GM21737 (cell line): ENCODE measurements around the gene RNASE11.
"Not testable (repeated sequence)": the region's sequence is repeated elsewhere in the genome, so short reads cannot be mapped to it uniquely, and the experiment has no call there.

Source experiments
- ATAC-seq: cut with Tn5 transposase; IDR thresholded peaks from one replicate; pipeline ENCODE4 v1.9.1; 2021; ENCODE audit warnings: mild to moderate bottlenecking, moderate library complexity; ENCODE audit not compliant: unreplicated experiment

RNASE11 gene

GRCh38 chr14:20614038-20614840 lies 26.4 kb upstream of the RNASE11 start:
- ATAC-seq: peak; percentile 7

GRCh38 chr14:20613094-20614037 lies 25.6 kb upstream of the RNASE11 start:
- peak; percentile 54 for ATAC-seq

- no peak for ATAC-seq
Measured at GRCh38 chr14:20612403-20612802, 24.6 kb upstream of the RNASE11 start.

- no peak for ATAC-seq
Measured at GRCh38 chr14:20611277-20611676, 23.5 kb upstream of the RNASE11 start.

GRCh38 chr14:20610002-20610765 lies 22.4 kb upstream of the RNASE11 start:
- ATAC-seq: no peak

- ATAC-seq: peak; percentile 23
Measured at GRCh38 chr14:20609215-20610001, 21.6 kb upstream of the RNASE11 start.

- ATAC-seq: no peak
Measured at GRCh38 chr14:20608383-20609110, 20.7 kb upstream of the RNASE11 start.

- ATAC-seq: no peak
Measured at GRCh38 chr14:20607617-20608016, 19.8 kb upstream of the RNASE11 start.

- no peak for ATAC-seq
Measured at GRCh38 chr14:20606902-20607242, 19.1 kb upstream of the RNASE11 start.

- ATAC-seq: no peak
Measured at GRCh38 chr14:20606190-20606901, 18.5 kb upstream of the RNASE11 start.

GRCh38 chr14:20603813-20604690 lies 16.3 kb upstream of the RNASE11 start:
- no peak for ATAC-seq

- ATAC-seq: no peak
Measured at GRCh38 chr14:20602583-20602982, 14.8 kb upstream of the RNASE11 start.

- no peak for ATAC-seq
Measured at GRCh38 chr14:20601522-20601921, 13.7 kb upstream of the RNASE11 start.

GRCh38 chr14:20597108-20597507 lies 9.3 kb upstream of the RNASE11 start:
- ATAC-seq: no peak

- not testable (repeated sequence) for ATAC-seq
Measured at GRCh38 chr14:20595726-20596125, 7.9 kb upstream of the RNASE11 start.

GRCh38 chr14:20592574-20592973 lies 4.8 kb upstream of the RNASE11 start:
- no peak for ATAC-seq

- no peak for ATAC-seq
Measured at GRCh38 chr14:20591235-20591634, 3.4 kb upstream of the RNASE11 start, which contains the start of gene RNASE12. Gene RNASE12, minus strand, starts transcription at chr14:20591376. Its CDS starts 653 bp downstream, at chr14:20590723.

GRCh38 chr14:20583908-20584307 lies 3.9 kb downstream of the RNASE11 start:
- ATAC-seq: no peak
